ENCODE results near the gene SYT6.

The SYT6 gene

GRCh38 chr1:114153261-114154145 is at the start of gene SYT6:
Gene SYT6 (minus strand): TSS chr1:114153869. CDS start chr1:114153772, 97 bp downstream.
- in situ Hi-C loops (cut with MboI; ENCODE audit: low sequenced_read_pairs): no loop called here

- in situ Hi-C loops (cut with MboI; ENCODE audit: low sequenced_read_pairs): no loop called here
These were observed 47.8 kb upstream of the SYT6 start for GRCh38 chr1:114201486-114201885.

- in situ Hi-C loops (cut with MboI; ENCODE audit: low sequenced_read_pairs): no loop called here
These were observed 45.4 kb upstream of the SYT6 start for GRCh38 chr1:114199017-114199594.

GRCh38 chr1:114196992-114197907 is 43.6 kb upstream of the SYT6 start:
- in situ Hi-C loops (cut with MboI; ENCODE audit: low sequenced_read_pairs): no loop called here

- in situ Hi-C loops (cut with MboI; ENCODE audit: low sequenced_read_pairs): no loop called here
These were observed 42.1 kb upstream of the SYT6 start for GRCh38 chr1:114195819-114196218.

- in situ Hi-C loops (cut with MboI; ENCODE audit: low sequenced_read_pairs): no loop called here
These were observed 38.7 kb upstream of the SYT6 start for GRCh38 chr1:114192328-114192727.

GRCh38 chr1:114189398-114189797 is 35.7 kb upstream of the SYT6 start:
- in situ Hi-C loops (cut with MboI; ENCODE audit: low sequenced_read_pairs): no loop called here

- in situ Hi-C loops (cut with MboI; ENCODE audit: low sequenced_read_pairs): no loop called here
These were observed 27.7 kb upstream of the SYT6 start for GRCh38 chr1:114181356-114181755.

- in situ Hi-C loops (cut with MboI; ENCODE audit: low sequenced_read_pairs): no loop called here
These were observed 27.1 kb upstream of the SYT6 start for GRCh38 chr1:114180742-114181141.

- in situ Hi-C loops (cut with MboI; ENCODE audit: low sequenced_read_pairs): no loop called here
These were observed 25.3 kb upstream of the SYT6 start for GRCh38 chr1:114178936-114179335.

- in situ Hi-C loops (cut with MboI; ENCODE audit: low sequenced_read_pairs): no loop called here
These were observed 23.6 kb upstream of the SYT6 start for GRCh38 chr1:114177282-114177681.

GRCh38 chr1:114176366-114176765 is 22.7 kb upstream of the SYT6 start:
- in situ Hi-C loops (cut with MboI; ENCODE audit: low sequenced_read_pairs): no loop called here

- in situ Hi-C loops (cut with MboI; ENCODE audit: low sequenced_read_pairs): no loop called here
These were observed 20.0 kb upstream of the SYT6 start for GRCh38 chr1:114173680-114174079.

- in situ Hi-C loops (cut with MboI; ENCODE audit: low sequenced_read_pairs): no loop called here
These were observed 15.8 kb upstream of the SYT6 start for GRCh38 chr1:114169509-114169908.

- in situ Hi-C loops (cut with MboI; ENCODE audit: low sequenced_read_pairs): no loop called here
These were observed 13.6 kb upstream of the SYT6 start for GRCh38 chr1:114167226-114167625.

- in situ Hi-C loops (cut with MboI; ENCODE audit: low sequenced_read_pairs): no loop called here
These were observed 11.3 kb upstream of the SYT6 start for GRCh38 chr1:114164840-114165543.

GRCh38 chr1:114159941-114160340 is 6.3 kb upstream of the SYT6 start:
- in situ Hi-C loops (cut with MboI; ENCODE audit: low sequenced_read_pairs): no loop called here

- in situ Hi-C loops (cut with MboI; ENCODE audit: low sequenced_read_pairs): no loop called here
These were observed 3.6 kb upstream of the SYT6 start for GRCh38 chr1:114157275-114157660.

GRCh38 chr1:114156538-114157274 is 3.0 kb upstream of the SYT6 start:
- in situ Hi-C loops (cut with MboI; ENCODE audit: low sequenced_read_pairs): no loop called here

GRCh38 chr1:114155706-114156105 is 2.0 kb upstream of the SYT6 start:
- in situ Hi-C loops (cut with MboI; ENCODE audit: low sequenced_read_pairs): no loop called here

All from HL-60/S4 treated with phorbol 12-myristate 13-acetate at 8.2 ng/mL for 4 days and 3 days (cell line).